HG03354 (cell line): ENCODE measurements around the gene CFAP119.
"Not testable (repeated sequence)": the region's sequence is repeated elsewhere in the genome, so short reads cannot be mapped to it uniquely, and the experiment has no call there.

Experiments used
- ATAC-seq: cut with Tn5 transposase; IDR thresholded peaks from one replicate; pipeline ENCODE4 v1.9.1; 2021; ENCODE audit warnings: mild to moderate bottlenecking; ENCODE audit not compliant: unreplicated experiment, poor library complexity, severe bottlenecking

CFAP119 gene

DNA sequence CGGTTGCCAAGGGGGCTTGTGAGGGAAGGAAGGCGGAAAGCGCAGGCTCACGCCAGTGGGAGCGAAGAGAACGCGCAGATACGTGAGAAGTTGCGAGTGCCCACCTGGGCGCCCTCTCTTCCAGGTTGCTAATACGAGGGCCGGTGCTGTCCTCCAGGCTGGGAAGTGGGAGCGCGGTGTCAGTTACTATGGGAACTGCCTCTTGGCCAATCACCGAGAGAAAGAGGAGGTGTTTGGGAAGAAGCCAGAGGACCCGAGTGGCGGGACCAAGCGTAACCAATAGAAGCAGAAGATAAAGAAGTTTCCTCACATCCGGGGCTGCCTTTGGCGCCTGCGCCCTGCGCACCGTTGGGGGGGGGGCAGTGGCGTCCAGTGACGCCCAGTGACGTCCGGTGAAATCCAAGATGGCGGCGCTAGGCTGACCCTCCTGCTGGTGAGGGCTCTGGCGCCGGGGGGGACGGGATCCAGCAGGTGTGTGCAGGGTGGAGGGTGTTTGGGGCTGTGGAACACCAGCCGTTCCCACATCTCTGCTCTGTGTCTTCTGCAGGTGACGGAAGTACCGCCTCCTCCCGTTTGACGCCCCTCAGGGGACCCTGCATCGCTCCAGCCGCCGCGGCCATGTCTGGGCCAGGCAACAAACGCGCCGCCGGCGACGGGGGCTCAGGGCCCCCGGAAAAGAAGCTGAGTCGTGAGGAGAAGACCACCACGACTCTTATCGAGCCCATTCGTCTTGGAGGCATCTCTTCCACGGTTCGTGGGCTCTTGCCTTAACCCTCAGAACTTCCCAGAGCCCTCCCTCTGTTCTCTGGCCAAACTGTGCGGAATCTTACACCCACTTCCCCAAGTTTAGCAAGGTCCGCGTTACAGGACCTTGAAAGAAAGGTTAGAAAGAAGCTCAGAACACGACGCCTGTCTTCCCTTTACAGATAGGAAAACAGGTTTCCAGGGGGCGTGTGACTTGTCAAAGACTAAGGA is at the start of gene CFAP119, which contains the start of gene RNF40:
Gene CFAP119 (minus strand): TSS at position 135 of the 975 bp plus-strand sequence. CDS start 314 bp downstream, outside the sequence.
Gene RNF40 (plus strand): TSS at position 395 of the 975 bp plus-strand sequence. CDS start 224 bp downstream, at position 619.
- ATAC-seq: peak; percentile 90

DNA sequence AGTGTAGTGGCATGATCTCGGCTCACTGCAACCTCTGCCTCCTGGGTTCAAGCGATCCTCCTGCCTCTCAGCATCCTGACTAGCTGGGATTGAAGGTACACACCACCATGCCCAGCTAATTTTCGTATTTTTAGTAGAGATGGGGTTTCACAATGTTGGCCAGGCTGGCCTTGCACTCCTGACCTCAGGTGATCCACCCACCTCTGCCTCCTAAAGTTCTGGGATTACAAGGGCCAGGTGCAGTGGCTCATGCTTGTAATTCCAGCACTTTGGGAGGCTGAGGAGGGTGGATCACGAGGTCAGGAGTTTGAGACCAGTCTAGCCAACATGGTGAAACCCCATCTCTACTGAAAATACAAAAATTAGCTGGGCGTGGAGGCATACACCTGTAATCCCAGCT is 47.8 kb upstream of the CFAP119 start:
- not testable (repeated sequence) for ATAC-seq

DNA sequence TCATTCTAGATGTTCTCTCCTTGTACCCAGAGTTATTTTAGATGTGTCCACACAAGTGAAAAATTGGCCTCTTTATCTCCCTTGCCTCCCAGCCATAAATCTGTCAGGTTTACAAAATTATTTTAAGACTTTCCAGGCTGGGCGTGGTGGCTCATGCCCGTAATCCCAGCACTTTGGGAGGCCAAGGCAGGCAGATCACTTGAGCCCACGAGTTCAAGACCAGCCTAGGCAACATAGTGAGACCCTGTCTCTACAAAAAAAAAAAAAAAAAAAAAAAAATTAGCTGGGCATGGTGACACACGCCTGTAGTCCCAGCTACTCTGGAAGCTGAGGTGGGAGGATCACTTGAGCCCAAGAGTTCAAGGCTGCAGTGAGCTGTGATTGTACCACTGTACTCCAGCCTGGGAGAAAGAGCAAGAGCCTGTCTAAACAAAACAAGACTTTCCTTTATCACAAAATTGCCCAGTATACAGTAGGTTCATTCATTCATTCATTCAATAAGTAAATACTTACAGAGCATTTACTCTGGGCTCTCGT is 47.1 kb upstream of the CFAP119 start:
- not testable (repeated sequence) for ATAC-seq

DNA sequence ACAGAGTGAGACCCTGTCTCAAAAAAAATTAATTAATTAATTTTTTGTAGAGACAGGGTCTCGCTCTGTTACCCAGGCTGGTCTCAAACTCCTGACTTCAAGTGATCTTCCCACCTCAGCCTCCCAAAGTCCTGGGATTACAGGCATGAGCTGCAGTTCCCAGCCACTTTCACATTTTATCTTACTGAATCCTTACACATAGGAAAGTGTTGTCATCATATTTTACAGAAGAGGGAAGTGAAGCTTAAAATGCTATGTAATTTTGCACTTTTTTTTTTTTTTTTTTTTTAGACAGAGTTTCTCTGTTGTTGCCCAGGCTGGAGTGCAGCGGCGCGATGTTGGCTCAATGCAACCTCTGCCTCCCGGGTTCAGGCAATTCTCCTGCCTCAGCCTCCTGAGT is 46.3 kb upstream of the CFAP119 start:
- ATAC-seq: no peak

DNA sequence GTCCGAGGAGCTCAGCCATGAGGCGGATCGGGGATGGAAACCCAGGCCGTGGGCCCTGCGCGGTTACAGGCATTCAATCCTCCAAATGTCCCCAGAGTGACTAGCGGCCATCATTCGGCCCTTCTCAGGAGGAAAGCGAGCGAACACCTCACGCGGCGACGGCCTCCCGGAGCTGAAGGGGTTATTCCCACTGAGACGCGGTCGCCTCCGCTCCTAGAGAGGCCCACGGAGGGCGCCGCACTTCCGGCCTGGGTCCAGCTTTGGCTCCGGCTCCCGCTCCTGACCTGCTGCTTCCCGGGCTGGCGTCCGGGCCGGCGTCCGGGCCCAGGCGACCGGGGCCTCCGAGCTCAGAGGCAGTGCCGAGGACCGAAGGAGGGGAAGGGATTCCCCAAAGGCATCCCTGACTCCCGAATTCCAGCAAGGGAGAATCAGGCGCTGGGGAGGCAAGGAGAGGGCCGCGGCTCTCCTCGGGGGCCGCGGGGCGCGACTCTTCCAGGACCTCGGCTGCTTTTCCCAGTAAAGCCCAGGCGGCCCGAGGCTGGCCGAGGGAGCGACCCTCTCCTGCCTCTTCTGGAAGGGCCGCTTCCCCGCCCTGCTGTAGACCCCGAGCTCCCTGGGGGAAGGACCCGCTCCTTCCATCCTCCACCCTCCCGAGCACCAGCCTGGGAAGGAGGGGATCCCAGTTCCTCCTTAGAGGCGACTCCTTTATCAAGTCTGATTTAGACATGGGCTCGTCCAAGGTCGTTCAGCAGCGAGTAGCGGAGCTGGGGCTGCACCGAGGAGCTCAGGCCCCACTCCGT is 43.7 kb upstream of the CFAP119 start:
- no peak for ATAC-seq

DNA sequence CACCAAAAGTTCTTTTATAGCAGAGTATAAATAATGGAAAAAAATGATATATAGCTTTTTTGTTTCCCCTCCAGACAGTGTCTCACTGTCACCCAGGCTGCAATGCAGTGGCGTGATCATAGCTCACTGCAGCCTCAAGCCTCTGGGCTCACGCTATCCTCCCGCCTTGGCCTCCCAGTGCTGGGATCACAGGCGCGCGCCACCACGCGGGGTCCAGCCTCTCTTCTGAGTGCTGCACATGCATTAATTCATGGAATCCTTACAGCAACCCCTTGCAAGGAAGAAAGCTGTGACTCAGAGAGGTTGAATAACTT is 43.2 kb upstream of the CFAP119 start:
- no peak for ATAC-seq

DNA sequence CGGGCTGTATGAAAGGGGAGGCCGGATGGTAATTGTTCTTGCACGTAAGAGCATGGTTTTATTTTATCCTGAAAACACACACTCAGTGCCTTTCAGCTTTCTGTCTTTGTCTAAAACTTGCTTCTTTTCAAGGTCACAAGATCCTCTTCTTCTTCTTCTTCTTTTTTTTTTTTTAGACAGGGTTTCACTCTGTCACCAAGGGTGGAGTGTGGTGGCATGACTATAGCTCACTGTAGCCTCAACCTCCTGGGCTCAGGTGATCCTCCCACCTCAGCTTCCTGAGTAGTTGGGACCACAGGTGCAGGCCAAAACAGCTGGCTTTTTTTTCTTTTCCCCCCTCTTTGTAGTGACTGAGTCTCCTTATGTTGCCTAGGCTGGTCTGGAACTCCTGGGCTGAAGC is 41.1 kb upstream of the CFAP119 start:
- ATAC-seq: no peak

DNA sequence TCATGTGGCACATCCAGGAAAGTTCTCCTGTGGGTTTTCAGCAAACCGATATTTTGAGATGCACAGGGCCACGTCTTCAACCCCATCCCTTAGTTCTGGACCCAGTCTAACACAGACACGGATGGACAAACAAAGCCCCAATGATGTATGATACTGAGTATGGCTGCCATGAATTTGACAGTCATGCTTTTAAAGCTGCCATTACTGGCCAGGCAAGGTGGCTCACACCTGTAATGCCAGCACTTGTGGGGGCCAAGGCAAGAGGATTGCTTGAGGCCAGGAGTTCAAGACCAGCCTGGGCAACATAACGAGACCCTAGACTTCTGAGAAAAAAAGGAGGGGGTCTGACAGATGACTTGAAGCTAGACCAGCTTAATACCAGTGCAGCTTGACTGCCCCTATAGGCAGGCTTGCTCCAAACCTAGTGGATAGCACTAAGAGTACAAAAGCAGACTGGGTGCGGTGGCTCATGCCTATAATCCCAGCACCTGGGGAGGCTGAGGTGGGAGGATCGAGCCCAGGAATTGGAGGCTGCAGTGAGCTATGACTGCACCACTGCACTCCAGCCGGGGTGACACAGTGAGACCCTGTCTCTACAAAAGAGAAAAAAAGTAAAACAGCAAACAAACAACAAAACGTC is 35.9 kb upstream of the CFAP119 start:
- ATAC-seq: no peak

DNA sequence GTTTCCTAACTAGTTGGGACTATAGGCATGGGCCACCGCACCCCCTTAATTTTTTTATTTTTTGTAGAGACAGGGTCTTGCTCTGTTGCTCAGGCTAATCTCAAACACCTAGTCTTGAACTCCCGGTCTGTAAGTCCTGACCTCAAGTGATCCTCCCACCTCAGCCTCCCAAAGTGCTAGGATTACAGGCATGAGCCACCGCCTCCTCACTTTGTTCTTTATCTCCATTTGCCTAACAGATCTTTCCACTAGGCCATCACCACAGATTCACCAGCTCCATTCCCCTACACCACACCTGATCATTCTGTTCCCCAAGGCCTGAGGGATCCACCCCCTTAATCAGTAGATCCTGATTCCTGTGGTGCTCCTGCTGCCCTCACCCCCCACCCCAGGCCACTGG is 32.8 kb upstream of the CFAP119 start:
- no peak for ATAC-seq

DNA sequence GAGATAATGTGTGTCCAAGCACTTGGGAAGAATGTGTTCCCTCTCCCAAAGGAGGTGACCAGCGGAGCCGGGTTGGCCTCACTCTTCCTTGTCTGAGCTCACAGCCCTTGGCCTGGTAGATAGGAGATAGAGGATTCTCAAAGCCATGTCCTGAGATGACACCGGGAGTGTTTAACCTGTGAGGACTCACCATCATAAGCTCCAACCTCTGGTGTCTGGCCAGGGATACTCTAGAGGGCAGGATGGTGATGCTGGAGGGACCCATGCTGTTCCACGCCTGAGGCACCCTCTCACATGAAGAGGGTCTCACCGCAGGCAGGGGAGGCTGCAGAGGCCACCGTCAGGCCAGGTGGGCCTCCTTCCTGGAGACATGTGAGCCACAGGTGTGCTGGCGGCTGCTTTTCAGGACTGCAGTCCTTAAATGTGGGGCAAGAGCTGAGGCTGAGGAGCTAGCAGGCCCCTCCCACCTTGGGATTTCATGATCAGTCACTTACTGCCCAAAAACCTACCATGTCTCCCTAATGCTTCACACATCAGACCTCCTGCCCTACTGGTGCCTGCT is 31.7 kb upstream of the CFAP119 start:
- ATAC-seq: no peak

DNA sequence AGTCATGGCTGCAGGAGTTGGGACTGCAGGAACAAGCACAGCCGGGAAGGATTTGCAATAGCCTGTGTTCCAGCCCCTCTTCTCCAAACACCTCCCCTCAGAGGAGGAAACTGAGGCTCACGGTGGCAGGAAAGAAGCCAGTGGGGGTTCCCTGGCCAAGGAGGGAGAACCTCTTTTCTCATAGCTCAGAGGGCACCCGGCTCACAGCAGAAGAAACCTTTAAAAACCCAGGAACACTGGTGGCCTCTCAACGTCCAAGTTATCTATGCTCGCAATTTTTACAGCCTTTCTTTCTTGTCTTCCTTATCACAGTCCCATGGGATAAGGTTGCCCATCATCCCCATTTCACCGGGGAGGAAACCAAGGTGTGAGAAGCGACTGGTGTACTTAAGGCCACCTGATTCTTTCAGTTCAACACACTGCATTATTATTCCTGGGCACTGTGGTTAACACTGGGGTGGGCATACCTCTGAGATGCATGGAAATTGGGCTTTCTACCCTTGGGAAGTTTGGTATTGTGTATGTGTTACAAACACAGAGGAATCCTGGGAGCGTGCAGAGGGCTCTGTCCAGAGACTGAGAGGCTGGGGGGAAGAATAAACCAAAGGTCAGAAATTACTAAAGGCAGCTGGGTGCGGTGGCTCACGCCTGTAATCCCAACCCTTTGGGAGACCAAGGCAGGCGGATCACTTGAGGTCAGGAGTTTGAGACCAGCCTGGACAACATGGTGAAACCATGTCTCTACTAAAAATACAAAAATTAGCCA is 25.9 kb upstream of the CFAP119 start:
- no peak for ATAC-seq

DNA sequence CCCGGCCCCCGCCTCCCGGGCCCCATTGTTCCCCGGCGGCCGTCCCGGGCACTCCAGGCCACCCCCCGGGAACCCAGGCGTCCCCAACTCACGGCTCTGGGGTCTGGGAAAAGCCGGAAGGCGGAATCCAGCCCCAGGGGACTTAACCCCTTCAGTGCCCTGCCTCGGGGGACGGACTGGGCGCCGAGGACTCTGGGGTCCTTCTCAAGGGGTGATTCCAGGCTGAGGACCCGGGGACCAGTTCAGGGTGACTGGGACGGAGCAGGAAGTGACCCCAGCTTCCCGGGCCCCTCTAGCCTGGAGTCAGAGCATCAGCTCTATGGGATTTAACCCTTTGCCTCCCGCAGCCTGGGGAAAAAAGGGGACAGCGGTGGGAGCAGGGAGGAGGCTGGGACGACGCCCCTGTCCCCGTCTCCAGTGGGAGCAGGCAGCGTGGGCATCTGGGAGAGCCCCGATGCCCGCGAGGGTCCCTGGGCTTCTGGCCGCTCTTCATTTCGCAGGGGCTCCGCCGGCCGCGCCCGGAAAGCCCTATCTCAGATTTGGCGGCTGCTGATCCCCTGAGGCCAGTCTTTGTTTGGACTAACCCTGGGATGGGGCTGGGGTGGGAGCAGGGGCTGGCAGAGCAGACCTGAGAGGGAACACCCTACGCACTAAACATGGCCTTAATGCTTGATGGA is 25.2 kb upstream of the CFAP119 start, which contains the start of gene ZNF629:
Gene ZNF629 (minus strand): TSS at position 270 of the 677 bp plus-strand sequence. CDS start 2,723 bp downstream, outside the sequence.
- ATAC-seq: no peak

DNA sequence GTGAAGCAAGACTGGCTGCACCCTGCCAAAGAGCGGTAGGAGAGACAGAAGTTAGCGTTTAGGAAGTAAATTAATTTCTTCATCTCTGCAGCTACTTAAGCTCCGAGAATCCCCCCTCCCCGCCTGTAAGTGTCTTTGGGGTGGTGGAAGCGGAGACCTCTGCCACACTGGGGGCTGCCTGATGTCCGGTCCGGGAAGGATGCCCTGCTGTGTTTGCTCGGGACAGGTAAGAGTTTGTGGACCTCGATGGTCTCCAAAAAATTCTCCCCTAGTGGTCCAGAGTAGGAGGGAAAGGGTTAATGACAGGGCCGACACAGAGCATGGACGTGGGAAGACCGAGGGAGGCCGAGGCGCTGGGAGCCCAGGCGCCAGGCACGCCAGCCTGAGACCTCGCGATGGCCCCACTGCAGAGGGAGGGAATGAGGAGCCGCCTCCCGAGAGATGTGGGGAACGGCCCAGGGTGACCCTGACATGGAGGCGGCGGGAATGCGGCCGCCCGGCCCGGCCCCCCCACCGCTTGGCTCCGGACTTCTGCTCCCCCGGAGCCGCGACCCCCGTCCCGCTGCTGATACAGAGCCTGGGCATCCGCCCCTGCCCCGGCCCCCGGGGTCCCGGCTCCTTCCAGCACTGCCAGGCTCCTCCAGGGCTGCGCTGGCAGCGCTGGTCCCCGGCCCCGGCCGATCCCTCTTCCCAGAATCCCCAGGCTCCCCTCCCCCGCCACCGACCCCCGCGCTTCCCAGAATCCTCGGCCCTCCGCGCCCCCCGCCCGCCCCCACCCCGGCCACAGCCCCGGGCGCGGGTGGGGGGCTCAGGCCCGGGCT is 24.5 kb upstream of the CFAP119 start:
- ATAC-seq: no peak

DNA sequence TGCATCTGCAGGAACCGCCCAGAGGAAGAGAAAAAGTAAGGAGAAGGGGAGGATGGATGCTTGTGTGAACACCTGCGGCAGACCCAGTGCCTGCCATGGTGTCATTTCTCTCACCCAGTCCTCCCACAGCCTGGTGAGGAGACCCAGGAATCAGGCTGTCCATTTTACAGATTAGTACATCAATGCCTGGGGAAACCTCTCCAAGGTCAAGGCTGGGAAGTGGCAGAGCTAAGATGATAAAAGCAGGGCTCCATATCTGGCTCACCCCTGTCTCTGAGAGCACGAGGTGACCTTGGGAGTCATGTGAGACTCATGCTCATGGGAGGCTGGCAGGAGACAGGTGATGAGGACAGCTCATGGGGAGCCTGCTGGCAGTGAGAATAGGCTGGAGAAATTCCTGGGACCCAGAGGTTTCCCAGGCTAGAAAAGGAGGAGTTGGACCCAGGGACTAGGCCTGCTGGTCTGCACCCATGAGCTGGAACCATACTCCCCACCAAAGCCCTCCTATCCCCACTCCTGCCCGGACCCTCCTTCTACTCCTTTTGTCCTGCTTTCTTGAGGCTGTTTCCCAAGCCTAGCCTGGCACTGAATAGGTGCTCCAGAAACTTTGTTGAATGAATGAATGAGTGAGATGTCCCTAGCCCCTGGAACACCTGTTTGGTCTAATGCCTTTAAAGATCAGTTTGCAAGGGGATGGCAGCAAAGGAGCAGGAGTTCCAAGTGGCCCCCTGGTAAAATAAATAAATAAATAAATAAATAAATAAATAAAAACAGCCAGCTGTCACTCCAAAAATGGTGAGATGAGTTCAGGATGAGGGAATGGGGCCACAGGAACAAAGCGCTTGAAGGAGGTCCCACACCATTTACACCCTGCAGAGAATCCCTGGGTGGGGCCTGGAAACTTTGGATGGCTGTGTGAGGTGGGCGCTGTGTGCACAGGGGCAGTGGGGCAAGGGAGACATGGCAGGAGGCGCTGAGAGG is 23.6 kb upstream of the CFAP119 start:
- no peak for ATAC-seq

DNA sequence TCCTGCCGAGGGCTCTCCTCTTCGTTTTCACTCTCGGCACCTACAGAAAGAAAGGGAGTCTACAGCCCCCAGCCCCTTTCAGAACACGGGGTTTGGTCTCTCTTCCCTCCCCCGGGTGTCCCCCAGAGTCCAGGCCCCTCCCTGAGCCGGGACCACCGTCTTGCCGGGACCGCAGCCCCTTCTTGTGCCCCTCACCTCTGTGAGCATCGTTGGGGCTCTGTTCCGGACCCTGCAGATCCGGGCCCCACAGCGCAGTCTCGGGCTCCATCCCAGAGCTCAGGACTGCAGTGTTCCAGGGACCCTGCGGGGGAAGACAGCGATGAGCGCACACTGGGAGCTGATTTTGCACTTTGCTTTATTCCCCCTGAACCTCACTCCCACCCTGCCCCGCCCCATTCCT is 22.4 kb upstream of the CFAP119 start:
- no peak for ATAC-seq
